Measurements from ENCODE around the gene PLEKHA8. TPM values are rescaled to one million over a fixed set of nuclear protein-coding genes. Genes with fewer than 3 reads are reported as not detected.

PLEKHA8 gene
- total and polyA plus RNA-seq, 2 of the 8 experiments (the other 6 are each of a cell fraction or from before 2014, with no cell fraction given), result 10.7 to 44.0 TPM

DNA sequence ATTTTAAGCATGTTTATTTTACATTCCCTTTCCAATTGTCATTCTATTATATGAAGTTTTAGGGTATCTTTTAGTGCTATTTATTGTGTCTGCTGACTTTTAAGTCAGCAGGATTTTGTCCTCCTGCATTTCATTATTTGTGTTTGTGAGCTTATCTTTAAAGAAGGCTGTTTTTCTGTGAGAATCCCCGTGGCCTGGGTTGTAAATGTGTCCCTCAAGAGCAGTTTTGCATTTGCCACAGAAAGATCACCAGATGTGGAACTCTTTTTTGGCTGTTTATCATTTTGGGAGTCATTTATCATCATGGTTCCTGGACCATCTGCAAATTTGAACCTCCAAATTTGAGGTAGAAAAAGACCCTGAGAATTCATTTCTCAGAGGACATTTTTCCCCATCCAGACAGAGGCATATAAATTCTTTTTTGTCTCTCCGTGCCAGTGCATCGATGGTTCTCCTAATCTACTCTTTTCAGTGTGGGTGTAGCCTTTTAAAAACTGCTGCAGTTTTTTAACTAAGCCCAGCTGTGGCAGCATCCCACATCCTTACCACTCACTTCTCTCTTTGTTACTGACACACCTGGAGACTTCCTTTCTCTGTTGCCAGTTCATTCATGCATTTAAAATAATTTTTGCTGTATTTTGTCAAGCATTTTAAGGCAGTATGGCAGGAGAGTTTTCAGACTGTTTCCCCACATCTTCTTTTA lies 86.5 kb downstream of the PLEKHA8 start:
- Histone ChIP-seq H3K4me1 (replicated peaks in 1 of 4; ENCODE audit: control insufficient read depth in 3 of 4, insufficient read depth in 4 of 4, low read length in 3 of 4) (no peaks in the 10 kb centered on the region; a peak in 1 of 7 replicates), H2BK12ac (ENCODE audit: low read depth, low read length) (no peak overlapping the region), H3K4me2 (ENCODE audit: insufficient read depth in 1 of 2, low read depth in 2 of 2, low read length in 2 of 2) (no peak overlapping the region), H3K36me3 (ENCODE audit: control insufficient read depth in 2 of 4, insufficient read depth in 4 of 4, low read length in 3 of 4) (peaks cover 0 to 4% (median 0%) of the 10 kb centered on the region in 4 experiments; a peak in 1 of 8 replicates), H3K4ac (replicated peaks; ENCODE audit: insufficient read length, low read depth, low read length) (no peak overlapping the region), H3K14ac (ENCODE audit: insufficient read length) (no peak overlapping the region), H3K27me3 (replicated peaks in 1 of 4; ENCODE audit: control insufficient read depth in 3 of 4, extremely low read depth in 1 of 4, insufficient read depth in 3 of 4, low read length in 3 of 4) (no peaks in the 10 kb centered on the region), H3K27ac (ENCODE audit: low read depth, low read length) (no peak overlapping the region), H4K5ac (ENCODE audit: insufficient read length, low read depth, low read length) (no peak overlapping the region), H3K18ac (ENCODE audit: extremely low read depth, low read length) (no peak overlapping the region), H3K9ac (replicated peaks in 1 of 4; ENCODE audit: extremely low read depth in 1 of 4, low read depth in 3 of 4, low read length in 3 of 4) (no peak overlapping the region), H2BK15ac (ENCODE audit: low read length) (no peak overlapping the region), H3K56ac (replicated peaks; ENCODE audit: insufficient read length, low read depth, low read length) (no peak overlapping the region), H3K23ac (ENCODE audit: insufficient read length) (no peak overlapping the region), H4K20me1 (replicated peaks in 1 of 2; ENCODE audit: control insufficient read depth in 1 of 2, insufficient read depth in 2 of 2, low read length in 2 of 2) (peaks cover 0 to 5% of the 10 kb centered on the region in 2 experiments), H4K8ac (ENCODE audit: extremely low read depth, insufficient read depth, low read length) (no peak overlapping the region), H2BK20ac (ENCODE audit: low read length) (no peak overlapping the region), H2BK5ac (ENCODE audit: low read depth, low read length) (no peak overlapping the region), H4K91ac (replicated peaks; ENCODE audit: insufficient read length, low read length) (no peak overlapping the region), H3K9me3 (ENCODE audit: insufficient read depth in 2 of 2, low read depth in 1 of 2, low read length in 1 of 2) (peaks cover 4 to 16% of the 10 kb centered on the region in 2 experiments), H2BK120ac (replicated peaks; ENCODE audit: low read depth, low read length) (no peak overlapping the region), H2AK5ac (ENCODE audit: low read depth, low read length) (no peak overlapping the region), H3K4me3 (ENCODE audit: extremely low read depth in 1 of 4, insufficient read depth in 2 of 4, low read depth in 3 of 4, low read length in 4 of 4) (no peak overlapping the region), H3K79me2 (ENCODE audit: control insufficient read depth in 1 of 2, insufficient read depth in 2 of 2, low read length in 2 of 2) (no peaks in the 10 kb centered on the region), H2AFZ (ENCODE audit: low read length) (no peak overlapping the region), H3K79me1 (ENCODE audit: low read depth, low read length) (no peaks in the 10 kb centered on the region), H3K23me2 (ENCODE audit: low read depth, low read length) (no peaks in the 10 kb centered on the region)
- ChIA-PET POLR2A (ENCODE audit: partially characterized antibody) (interaction anchor here (0.6 kb wide), 1 partner anchor 440 kb away, joined by 3 read pairs; no protein-coding TSS in a partner anchor), CTCF (ENCODE audit: partially characterized antibody) (no interaction called here)
- no peak for FAIRE-seq
- DNase-seq (ENCODE audit: low read depth in 1 of 2, low spot score in 2 of 2), result no peak
- 91% methylated on average over 3 of the region's 3 CpGs; no CpG with 5 or more reads in 1 of the 2 experiments for WGBS, 2 experiments (ENCODE audit: extremely low coverage in 1 of 2, insufficient coverage in 1 of 2, insufficient read length in 1 of 2, insufficient replicate concordance in 2 of 2, low coverage in 1 of 2, low lambda C conversion rate in 2 of 2, missing lambda C conversion rate in 1 of 2)
- TF ChIP-seq TAF7 (optimal IDR thresholded peaks at IDR 0.05; ENCODE audit: borderline replicate concordance, low read depth, low read length), result no peak
- no peak for TF ChIP-seq SAP30 (IDR thresholded peaks at IDR 0.05; ENCODE audit: insufficient read depth, insufficient replicate concordance, low read length)
